ENCODE results near the gene CEP83. TPM values are rescaled to one million over a fixed set of nuclear protein-coding genes. Genes with fewer than 3 reads are reported as not detected.
"Not testable (repeated sequence)": the region's sequence is repeated elsewhere in the genome, so short reads cannot be mapped to it uniquely, and the experiment has no call there.

Gene CEP83
- total and polyA plus RNA-seq, 9 donors, result 12.9 to 20.6 (median 13.9) TPM

DNA sequence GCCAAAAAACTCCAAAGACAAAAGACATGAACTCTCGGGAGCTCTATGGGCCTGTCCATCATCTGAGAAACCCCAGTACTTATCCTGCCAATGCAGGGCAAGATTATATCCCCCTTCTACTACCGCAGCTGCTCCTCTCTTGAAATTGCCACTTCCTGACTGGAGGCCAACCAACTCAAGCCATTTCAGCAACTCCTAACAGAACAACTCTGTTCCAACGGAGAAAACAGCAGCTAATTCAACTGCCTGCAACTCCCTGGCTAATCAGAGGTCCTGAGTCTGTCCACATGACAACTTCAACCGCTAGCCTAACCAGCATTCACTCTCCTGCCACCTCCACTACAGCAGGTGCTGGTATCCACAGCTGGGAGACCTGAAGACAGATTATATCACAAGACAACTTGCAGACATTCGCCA is 24.1 kb downstream of the CEP83 start:
- Histone ChIP-seq H3K27ac (ENCODE audit: low read length) (no peak overlapping the region), H3K4me3 (ENCODE audit: low read length) (no peak overlapping the region), H3K27me3 (ENCODE audit: control insufficient read depth, insufficient read depth, low read length) (no peaks in the 10 kb centered on the region), H3K36me3 (ENCODE audit: control insufficient read depth, insufficient read depth, low read length) (no peaks in the 10 kb centered on the region), H3K4me1 (ENCODE audit: control insufficient read depth, insufficient read depth, low read length) (peaks cover 4% of the 10 kb centered on the region), H3K9me3 (replicated peaks; ENCODE audit: control insufficient read depth, low read depth, low read length) (peaks cover 15% of the 10 kb centered on the region)
- 26% methylated on average over 5 of the region's 5 CpGs for WGBS (ENCODE audit: insufficient coverage)
- DNase-seq, result peak; percentile 37

DNA sequence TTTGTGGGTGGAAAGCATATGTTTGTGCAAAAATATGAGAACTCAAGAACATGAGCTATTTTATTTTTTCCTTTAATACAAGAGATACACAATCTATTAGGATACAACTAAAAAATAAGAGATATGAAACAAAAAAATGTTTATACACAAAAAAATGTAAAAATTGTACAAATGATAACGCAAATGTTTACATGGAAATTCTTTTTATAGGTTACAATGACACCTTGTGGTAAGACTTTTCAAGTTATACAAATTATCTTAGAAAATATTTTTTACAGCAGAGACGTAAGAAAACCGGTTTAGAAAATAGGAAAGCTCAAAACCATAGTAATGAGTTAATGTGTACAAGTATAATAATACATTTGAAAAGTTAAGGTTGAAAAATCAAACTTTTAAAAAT is 25.5 kb downstream of the CEP83 start:
- H3K9me3 ChIP-seq (replicated peaks; ENCODE audit: control insufficient read depth, low read depth, low read length), result peaks cover 20% of the 10 kb centered on the region
- H3K4me1 ChIP-seq (ENCODE audit: control insufficient read depth, insufficient read depth, low read length), result peaks cover 4% of the 10 kb centered on the region
- H3K27ac ChIP-seq (ENCODE audit: low read length), result no peak overlapping the region
- H3K4me3 ChIP-seq (ENCODE audit: low read length), result no peak overlapping the region
- no peaks in the 10 kb centered on the region for H3K27me3 ChIP-seq (ENCODE audit: control insufficient read depth, insufficient read depth, low read length)
- peak; percentile 44 for DNase-seq
- H3K36me3 ChIP-seq (ENCODE audit: control insufficient read depth, insufficient read depth, low read length), result no peaks in the 10 kb centered on the region
- no CpG with 5 or more reads among the region's 3 CpGs for WGBS (ENCODE audit: insufficient coverage)

GRCh38 chr12:94433744-94434143 is 25.9 kb downstream of the CEP83 start:
- Histone ChIP-seq H3K27ac (ENCODE audit: low read length) (no peak overlapping the region), H3K4me3 (ENCODE audit: low read length) (no peak overlapping the region), H3K4me1 (ENCODE audit: control insufficient read depth, insufficient read depth, low read length) (peaks cover 4% of the 10 kb centered on the region), H3K27me3 (ENCODE audit: control insufficient read depth, insufficient read depth, low read length) (no peaks in the 10 kb centered on the region), H3K36me3 (ENCODE audit: control insufficient read depth, insufficient read depth, low read length) (no peaks in the 10 kb centered on the region), H3K9me3 (replicated peaks; ENCODE audit: control insufficient read depth, low read depth, low read length) (peaks cover 20% of the 10 kb centered on the region)
- WGBS (ENCODE audit: insufficient coverage), result no CpG with 5 or more reads among the region's 1 CpG
- DNase-seq, result peak; percentile 48

DNA sequence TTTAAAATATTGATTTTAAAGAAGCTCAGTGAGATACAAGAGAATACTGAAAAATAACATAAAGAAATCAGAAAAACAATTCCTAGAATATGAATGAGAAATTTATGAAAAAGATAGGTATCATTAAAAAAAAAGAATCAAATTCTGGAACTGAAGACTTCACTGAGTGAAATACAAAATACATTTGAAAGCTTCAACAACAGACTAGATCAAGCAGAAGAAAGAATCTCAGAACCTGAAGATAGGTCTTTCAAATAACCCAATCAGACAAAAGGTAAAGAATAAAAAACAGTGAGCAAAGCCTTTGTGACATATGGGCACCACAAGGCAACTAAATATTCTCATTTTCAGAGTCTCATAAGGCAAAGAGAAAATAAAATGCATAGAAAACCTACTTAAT is 29.4 kb downstream of the CEP83 start:
- Histone ChIP-seq H3K27me3 (ENCODE audit: control insufficient read depth, insufficient read depth, low read length) (no peaks in the 10 kb centered on the region), H3K4me3 (ENCODE audit: low read length) (no peak overlapping the region), H3K4me1 (ENCODE audit: control insufficient read depth, insufficient read depth, low read length) (peaks cover 4% of the 10 kb centered on the region), H3K36me3 (ENCODE audit: control insufficient read depth, insufficient read depth, low read length) (no peaks in the 10 kb centered on the region), H3K27ac (ENCODE audit: low read length) (no peak overlapping the region), H3K9me3 (replicated peaks; ENCODE audit: control insufficient read depth, low read depth, low read length) (peaks cover 14% of the 10 kb centered on the region)
- no peak for DNase-seq

- Histone ChIP-seq H3K36me3 (ENCODE audit: control insufficient read depth, insufficient read depth, low read length) (no peaks in the 10 kb centered on the region), H3K4me3 (ENCODE audit: low read length) (no peak overlapping the region), H3K4me1 (ENCODE audit: control insufficient read depth, insufficient read depth, low read length) (peaks cover 4% of the 10 kb centered on the region), H3K27ac (ENCODE audit: low read length) (no peak overlapping the region), H3K27me3 (ENCODE audit: control insufficient read depth, insufficient read depth, low read length) (no peaks in the 10 kb centered on the region), H3K9me3 (replicated peaks; ENCODE audit: control insufficient read depth, low read depth, low read length) (peaks cover 14% of the 10 kb centered on the region)
- no peak for DNase-seq
These were observed 30.0 kb downstream of the CEP83 start for GRCh38 chr12:94429633-94430032.

DNA sequence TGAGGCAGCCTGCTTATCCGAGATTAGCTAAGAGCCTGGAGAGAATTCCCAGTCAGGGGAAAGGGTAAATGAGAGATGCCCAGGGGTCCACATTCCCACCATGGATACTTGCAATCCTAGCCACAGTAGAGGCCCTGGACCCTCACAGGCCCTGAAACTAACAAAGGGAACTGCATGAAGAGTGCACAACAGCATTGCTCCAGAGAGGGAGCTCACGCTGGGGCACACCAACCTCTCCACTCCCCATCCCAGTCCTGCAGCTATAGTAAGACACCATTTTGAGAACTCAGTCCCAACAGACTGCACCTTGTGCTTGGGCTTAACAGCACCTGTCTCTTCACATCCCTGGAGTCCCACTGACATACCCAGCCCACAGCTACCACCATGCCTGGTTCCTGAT is 30.5 kb downstream of the CEP83 start:
- H3K36me3 ChIP-seq (ENCODE audit: control insufficient read depth, insufficient read depth, low read length), result no peaks in the 10 kb centered on the region
- DNase-seq, result no peak
- no peak overlapping the region for H3K27ac ChIP-seq (ENCODE audit: low read length)
- H3K27me3 ChIP-seq (ENCODE audit: control insufficient read depth, insufficient read depth, low read length), result no peaks in the 10 kb centered on the region
- peaks cover 14% of the 10 kb centered on the region for H3K9me3 ChIP-seq (replicated peaks; ENCODE audit: control insufficient read depth, low read depth, low read length)
- H3K4me3 ChIP-seq (ENCODE audit: low read length), result no peak overlapping the region
- peaks cover 4% of the 10 kb centered on the region for H3K4me1 ChIP-seq (ENCODE audit: control insufficient read depth, insufficient read depth, low read length)
- 90% methylated on average over 2 of the region's 2 CpGs for WGBS (ENCODE audit: insufficient coverage)

DNA sequence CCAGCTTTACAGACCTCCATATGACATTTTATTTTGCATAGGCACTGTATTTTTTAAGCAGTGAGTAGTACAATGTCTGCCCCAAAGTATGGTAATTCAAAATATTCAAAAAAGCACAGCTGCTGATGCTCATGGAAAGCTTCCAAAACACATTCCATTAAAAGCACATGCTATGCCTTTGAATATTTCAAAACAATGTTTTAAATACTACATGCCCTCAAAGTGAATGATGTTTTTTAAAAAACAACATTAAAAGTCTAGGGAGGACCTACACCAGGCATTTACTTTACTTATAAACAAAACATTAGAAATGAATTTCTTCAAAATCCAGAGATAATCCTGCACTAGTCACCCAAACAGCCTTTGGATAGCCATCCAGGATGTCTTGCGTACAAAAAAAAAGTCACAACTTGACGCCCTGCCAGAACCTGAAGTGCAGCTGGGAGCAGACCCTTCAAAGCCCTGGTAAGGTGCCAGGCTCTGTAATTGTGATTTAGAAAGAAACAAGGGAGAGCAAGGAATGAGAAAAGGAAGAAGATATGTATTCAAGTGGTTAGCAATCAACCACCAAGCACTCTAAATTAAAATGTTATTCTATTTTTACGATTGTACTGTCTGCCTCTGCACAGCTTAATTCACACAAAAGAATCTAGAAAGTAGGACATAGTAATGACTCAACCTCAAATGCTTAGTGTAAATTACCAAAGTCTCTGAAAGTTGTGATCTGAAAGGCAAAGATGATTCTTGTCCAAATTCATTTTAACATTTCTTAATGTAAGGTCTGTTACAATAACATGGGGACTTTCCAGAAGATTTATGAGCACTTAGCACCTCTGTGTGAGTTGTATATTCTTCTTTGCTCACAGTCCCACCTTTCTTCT is 31.9 kb downstream of the CEP83 start:
- Histone ChIP-seq H3K36me3 (ENCODE audit: control insufficient read depth, insufficient read depth, low read length) (peaks cover 3% of the 10 kb centered on the region), H3K27me3 (ENCODE audit: control insufficient read depth, insufficient read depth, low read length) (no peaks in the 10 kb centered on the region), H3K4me3 (ENCODE audit: low read length) (no peak overlapping the region), H3K4me1 (ENCODE audit: control insufficient read depth, insufficient read depth, low read length) (peaks cover 4% of the 10 kb centered on the region), H3K27ac (ENCODE audit: low read length) (peak overlapping the region; percentile 53), H3K9me3 (replicated peaks; ENCODE audit: control insufficient read depth, low read depth, low read length) (peaks cover 20% of the 10 kb centered on the region)
- no CpG with 5 or more reads among the region's 3 CpGs for WGBS (ENCODE audit: insufficient coverage)
- DNase-seq, result peak; percentile 90

- H3K27ac ChIP-seq (ENCODE audit: low read length), result no peak overlapping the region
- no peak for DNase-seq
- peaks cover 27% of the 10 kb centered on the region for H3K9me3 ChIP-seq (replicated peaks; ENCODE audit: control insufficient read depth, low read depth, low read length)
- H3K36me3 ChIP-seq (ENCODE audit: control insufficient read depth, insufficient read depth, low read length), result peaks cover 3% of the 10 kb centered on the region
- peaks cover 4% of the 10 kb centered on the region for H3K4me1 ChIP-seq (ENCODE audit: control insufficient read depth, insufficient read depth, low read length)
- no peaks in the 10 kb centered on the region for H3K27me3 ChIP-seq (ENCODE audit: control insufficient read depth, insufficient read depth, low read length)
- H3K4me3 ChIP-seq (ENCODE audit: low read length), result no peak overlapping the region
- WGBS (ENCODE audit: insufficient coverage), result no CpG with 5 or more reads among the region's 3 CpGs
These were observed 33.6 kb downstream of the CEP83 start for GRCh38 chr12:94426049-94426448.

DNA sequence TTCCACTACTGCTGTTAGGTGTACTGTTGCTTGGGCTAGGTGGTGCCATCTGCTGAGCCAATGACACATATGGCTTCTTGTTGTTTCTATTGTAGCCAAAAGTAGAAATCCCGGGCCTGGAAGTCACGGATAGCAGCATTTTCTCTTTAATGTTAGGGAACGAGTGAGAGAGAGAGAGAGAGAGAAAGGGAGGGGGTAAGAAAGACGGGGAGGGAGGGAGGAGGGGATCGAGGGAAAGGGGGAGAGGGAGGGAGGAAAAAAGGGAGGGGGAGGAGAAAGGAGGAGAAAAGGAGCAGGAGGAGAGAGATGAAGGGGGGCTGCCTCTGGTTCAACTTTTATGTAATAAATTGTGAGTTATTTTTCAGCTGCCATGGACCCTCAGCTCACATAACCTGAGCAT is 34.8 kb downstream of the CEP83 start:
- not testable (repeated sequence) for H3K27me3 ChIP-seq (ENCODE audit: control insufficient read depth, insufficient read depth, low read length); H3K36me3 ChIP-seq (ENCODE audit: control insufficient read depth, insufficient read depth, low read length); H3K4me3 ChIP-seq (ENCODE audit: low read length); H3K4me1 ChIP-seq (ENCODE audit: control insufficient read depth, insufficient read depth, low read length)
- Histone ChIP-seq H3K9me3 (replicated peaks; ENCODE audit: control insufficient read depth, low read depth, low read length) (peaks cover 20% of the 10 kb centered on the region), H3K27ac (ENCODE audit: low read length) (peak overlapping the region; percentile 53)
- 87% methylated on average over 5 of the region's 5 CpGs for WGBS (ENCODE audit: insufficient coverage)
- peak; percentile 66 for DNase-seq

- Histone ChIP-seq H3K9me3 (replicated peaks; ENCODE audit: control insufficient read depth, low read depth, low read length) (peaks cover 15% of the 10 kb centered on the region), H3K4me3 (ENCODE audit: low read length) (no peak overlapping the region), H3K27me3 (ENCODE audit: control insufficient read depth, insufficient read depth, low read length) (no peaks in the 10 kb centered on the region), H3K27ac (ENCODE audit: low read length) (no peak overlapping the region), H3K36me3 (ENCODE audit: control insufficient read depth, insufficient read depth, low read length) (peaks cover 3% of the 10 kb centered on the region), H3K4me1 (ENCODE audit: control insufficient read depth, insufficient read depth, low read length) (peaks cover 2% of the 10 kb centered on the region)
- no peak for DNase-seq
- no CpG with 5 or more reads among the region's 5 CpGs for WGBS (ENCODE audit: insufficient coverage)
These were observed 37.6 kb downstream of the CEP83 start for GRCh38 chr12:94421868-94422740.

All from muscle of leg (tissue), 11 donors.